ENCODE results near the gene TSHZ1. TPM values are rescaled to one million over a fixed set of nuclear protein-coding genes. Genes with fewer than 3 reads are reported as not detected.
A peak's percentile ranks its signal among the peaks of the same experiment; 100 is the strongest.

TSHZ1 gene
- total RNA-seq, 1 donor, result 13.1 TPM

GRCh38 chr18:75235896-75236295, 25.3 kb downstream of the TSHZ1 start:
- no peaks in the 10 kb centered on the region for H3K9me3 ChIP-seq (ENCODE audit: low read depth, low read length)
- no peaks in the 10 kb centered on the region for H3K27me3 ChIP-seq (ENCODE audit: insufficient read depth, low read length)
- H3K4me3 ChIP-seq (ENCODE audit: low read length), result no peak overlapping the region
- H3K4me1 ChIP-seq (ENCODE audit: insufficient read depth, low read length), result peaks cover 7% of the 10 kb centered on the region

GRCh38 chr18:75238100-75238499, 27.5 kb downstream of the TSHZ1 start:
- no peak overlapping the region for H3K4me3 ChIP-seq (ENCODE audit: low read length)
- H3K9me3 ChIP-seq (ENCODE audit: low read depth, low read length), result no peaks in the 10 kb centered on the region
- H3K4me1 ChIP-seq (ENCODE audit: insufficient read depth, low read length), result peaks cover 5% of the 10 kb centered on the region
- no peaks in the 10 kb centered on the region for H3K27me3 ChIP-seq (ENCODE audit: insufficient read depth, low read length)

GRCh38 chr18:75238786-75239185, 28.2 kb downstream of the TSHZ1 start:
- H3K4me3 ChIP-seq (ENCODE audit: low read length), result no peak overlapping the region
- peaks cover 5% of the 10 kb centered on the region for H3K4me1 ChIP-seq (ENCODE audit: insufficient read depth, low read length)
- H3K9me3 ChIP-seq (ENCODE audit: low read depth, low read length), result no peaks in the 10 kb centered on the region
- no peaks in the 10 kb centered on the region for H3K27me3 ChIP-seq (ENCODE audit: insufficient read depth, low read length)

- Histone ChIP-seq H3K27me3 (ENCODE audit: insufficient read depth, low read length) (no peaks in the 10 kb centered on the region), H3K4me3 (ENCODE audit: low read length) (no peak overlapping the region), H3K9me3 (ENCODE audit: low read depth, low read length) (no peaks in the 10 kb centered on the region), H3K4me1 (ENCODE audit: insufficient read depth, low read length) (peaks cover 8% of the 10 kb centered on the region)
Measured at GRCh38 chr18:75240433-75240832, 29.8 kb downstream of the TSHZ1 start.

GRCh38 chr18:75241705-75242104, 31.1 kb downstream of the TSHZ1 start:
- no peak overlapping the region for H3K4me3 ChIP-seq (ENCODE audit: low read length)
- no peaks in the 10 kb centered on the region for H3K27me3 ChIP-seq (ENCODE audit: insufficient read depth, low read length)
- H3K4me1 ChIP-seq (ENCODE audit: insufficient read depth, low read length), result peaks cover 14% of the 10 kb centered on the region
- H3K9me3 ChIP-seq (ENCODE audit: low read depth, low read length), result no peaks in the 10 kb centered on the region

GRCh38 chr18:75244351-75245313, 34.0 kb downstream of the TSHZ1 start:
- no peaks in the 10 kb centered on the region for H3K9me3 ChIP-seq (ENCODE audit: low read depth, low read length)
- no peak overlapping the region for H3K4me3 ChIP-seq (ENCODE audit: low read length)
- no peaks in the 10 kb centered on the region for H3K27me3 ChIP-seq (ENCODE audit: insufficient read depth, low read length)
- H3K4me1 ChIP-seq (ENCODE audit: insufficient read depth, low read length), result peaks cover 40% of the 10 kb centered on the region

GRCh38 chr18:75246721-75247610, 36.4 kb downstream of the TSHZ1 start:
- H3K9me3 ChIP-seq (ENCODE audit: low read depth, low read length), result no peaks in the 10 kb centered on the region
- peak overlapping the region; percentile 36 for H3K4me3 ChIP-seq (ENCODE audit: low read length)
- H3K27me3 ChIP-seq (ENCODE audit: insufficient read depth, low read length), result no peaks in the 10 kb centered on the region
- H3K4me1 ChIP-seq (ENCODE audit: insufficient read depth, low read length), result peaks cover 44% of the 10 kb centered on the region

- Histone ChIP-seq H3K4me3 (ENCODE audit: low read length) (peak overlapping the region; percentile 36), H3K27me3 (ENCODE audit: insufficient read depth, low read length) (no peaks in the 10 kb centered on the region), H3K4me1 (ENCODE audit: insufficient read depth, low read length) (peaks cover 44% of the 10 kb centered on the region)
Measured at GRCh38 chr18:75247611-75248421, 37.2 kb downstream of the TSHZ1 start.

GRCh38 chr18:75248426-75249174, 38.0 kb downstream of the TSHZ1 start:
- H3K4me3 ChIP-seq (ENCODE audit: low read length), result no peak overlapping the region
- H3K4me1 ChIP-seq (ENCODE audit: insufficient read depth, low read length), result peaks cover 44% of the 10 kb centered on the region
- H3K27me3 ChIP-seq (ENCODE audit: insufficient read depth, low read length), result no peaks in the 10 kb centered on the region
- H3K9me3 ChIP-seq (ENCODE audit: low read depth, low read length), result no peaks in the 10 kb centered on the region

More at GRCh38 chr18:75247611-75248421, 37.2 kb downstream of the TSHZ1 start:
- no peaks in the 10 kb centered on the region for H3K9me3 ChIP-seq (ENCODE audit: low read depth, low read length)

- peaks cover 44% of the 10 kb centered on the region for H3K4me1 ChIP-seq (ENCODE audit: insufficient read depth, low read length)
- H3K27me3 ChIP-seq (ENCODE audit: insufficient read depth, low read length), result no peaks in the 10 kb centered on the region
- no peaks in the 10 kb centered on the region for H3K9me3 ChIP-seq (ENCODE audit: low read depth, low read length)
- H3K4me3 ChIP-seq (ENCODE audit: low read length), result no peak overlapping the region
Measured at GRCh38 chr18:75249175-75249518, 38.5 kb downstream of the TSHZ1 start.

- no peaks in the 10 kb centered on the region for H3K27me3 ChIP-seq (ENCODE audit: insufficient read depth, low read length)
- no peak overlapping the region for H3K4me3 ChIP-seq (ENCODE audit: low read length)
- H3K4me1 ChIP-seq (ENCODE audit: insufficient read depth, low read length), result peaks cover 44% of the 10 kb centered on the region
- H3K9me3 ChIP-seq (ENCODE audit: low read depth, low read length), result no peaks in the 10 kb centered on the region
Measured at GRCh38 chr18:75249672-75250470, 39.3 kb downstream of the TSHZ1 start.

- H3K27me3 ChIP-seq (ENCODE audit: insufficient read depth, low read length), result no peaks in the 10 kb centered on the region
- H3K4me1 ChIP-seq (ENCODE audit: insufficient read depth, low read length), result peaks cover 41% of the 10 kb centered on the region
- H3K9me3 ChIP-seq (ENCODE audit: low read depth, low read length), result no peaks in the 10 kb centered on the region
- no peak overlapping the region for H3K4me3 ChIP-seq (ENCODE audit: low read length)
Measured at GRCh38 chr18:75250471-75250821, 39.8 kb downstream of the TSHZ1 start.

- no peak overlapping the region for H3K4me3 ChIP-seq (ENCODE audit: low read length)
- H3K4me1 ChIP-seq (ENCODE audit: insufficient read depth, low read length), result peaks cover 33% of the 10 kb centered on the region
- H3K9me3 ChIP-seq (ENCODE audit: low read depth, low read length), result no peaks in the 10 kb centered on the region
Measured at GRCh38 chr18:75251466-75251865, 40.9 kb downstream of the TSHZ1 start.

More at GRCh38 chr18:75251466-75251865, 40.9 kb downstream of the TSHZ1 start:
- H3K27me3 ChIP-seq (ENCODE audit: insufficient read depth, low read length), result no peaks in the 10 kb centered on the region
